HepG2 (cell line): ENCODE results near the gene GNAI2. TPM values are rescaled to one million over a fixed set of nuclear protein-coding genes. Genes with fewer than 3 reads are reported as not detected.

Experiments
- BRCA1 ChIP-seq: sonication (generic); formaldehyde crosslinking; IDR thresholded peaks from 2 replicates; pipeline ENCODE4 v1.4.0; 2020; ENCODE audit warnings: missing genetic modification reagents
- CEBPB ChIP-seq: IDR thresholded peaks from 2 replicates; pipeline ENCODE4 v1.6.1; 2011; ENCODE audit warnings: low read depth, low read length, improper control_type of control experiment, borderline replicate concordance
- HNF4G ChIP-seq, 2 experiments: sonication (generic) in 1 of 2; formaldehyde crosslinking in 1 of 2; IDR thresholded peaks; 2 replicates each; pipeline versions ENCODE4 v1.4.0 to v1.6.1; 2011 to 2020; ENCODE audit warnings: borderline replicate concordance in 2 of 2, low read depth in 2 of 2, mild to moderate bottlenecking in 2 of 2, low read length in 1 of 2, missing genetic modification reagents in 1 of 2, moderate library complexity in 1 of 2
- HNRNPL ChIP-seq: fragments of 200-400 bp; formaldehyde crosslinking; IDR thresholded peaks from 2 replicates; pipeline ENCODE4 v1.6.1; 2017; ENCODE audit warnings: mild to moderate bottlenecking, low read depth, low read length
- MXI1 ChIP-seq: IDR thresholded peaks from 3 replicates; pipeline ENCODE4 v1.6.1; 2012; ENCODE audit warnings: low read depth, low read length, inconsistent platforms, borderline replicate concordance
- NCOA2 ChIP-seq: sonication (generic); formaldehyde crosslinking; IDR thresholded peaks from 2 replicates; pipeline ENCODE4 v1.8.0; 2022; ENCODE audit warnings: inconsistent platforms
- PHF21A ChIP-seq: sonication (generic); formaldehyde crosslinking; IDR thresholded peaks from 2 replicates; pipeline ENCODE4 v1.5.0; 2020; ENCODE audit warnings: mild to moderate bottlenecking, missing genetic modification reagents
- U2AF2 ChIP-seq: fragments of 200-400 bp; formaldehyde crosslinking; IDR thresholded peaks from 2 replicates; pipeline ENCODE4 v1.6.1; 2017; ENCODE audit warnings: low read depth, mild to moderate bottlenecking, low read length
- ZNF446 ChIP-seq: sonication (generic); formaldehyde crosslinking; IDR thresholded peaks from 2 replicates; pipeline ENCODE4 v1.5.0; 2020; ENCODE audit warnings: mild to moderate bottlenecking, missing genetic modification reagents
- ZNF468 ChIP-seq: sonication (generic); formaldehyde crosslinking; IDR thresholded peaks from 2 replicates; pipeline ENCODE4 v1.8.0; 2022; ENCODE audit warnings: mild to moderate bottlenecking, moderate library complexity, missing genetic modification reagents
- ZNF629 ChIP-seq: sonication (generic); formaldehyde crosslinking; conservative IDR thresholded peaks from 2 replicates; pipeline ENCODE4 v1.5.0; 2020; ENCODE audit warnings: missing genetic modification reagents
- polyA plus RNA-seq, 8 experiments: library from polyadenylated mRNA; depleted of rRNA in 3 of 8; stranded (reverse) in 7 of 8; unstranded in 1 of 8; fragments of >200 nt; fragmentation: Illumina TruSeq in 4 of 8; extraction: Trizol in 4 of 8; gene quantifications; 2 replicates each; pipeline versions ENCODE4 v1.2.1 to v1.2.3, GENCODE V29; 2011 to 2016; ENCODE audit warnings: low read depth in 4 of 8, missing spikeins in 1 of 8, mixed read lengths in 1 of 8; ENCODE audit not compliant: insufficient read depth in 1 of 8
- total RNA-seq, 5 experiments: library from RNA; depleted of rRNA; stranded (reverse); fragments of >200 nt; fragmentation: Illumina TruSeq; extraction: Trizol; gene quantifications; 2 replicates each; pipeline ENCODE4 v1.2.3, GENCODE V29; 2016; ENCODE audit warnings: low read depth in 1 of 5
- TF ChIP-seq, protein P1 (sequence below): sonication (generic); IDR thresholded peaks from 2 replicates; pipeline ENCODE4 v1.6.1; 2016; ENCODE audit warnings: low read depth, borderline replicate concordance
- TF ChIP-seq, protein P2 (sequence below): sonication (generic); formaldehyde crosslinking; IDR thresholded peaks from 2 replicates; pipeline ENCODE4 v1.4.0; 2020; ENCODE audit warnings: missing genetic modification reagents

The GNAI2 gene
- total and polyA plus RNA-seq, 2 of the 13 experiments (the other 11 are each of a cell fraction or from before 2014, with no cell fraction given) = 51.1 to 66.2 TPM

DNA sequence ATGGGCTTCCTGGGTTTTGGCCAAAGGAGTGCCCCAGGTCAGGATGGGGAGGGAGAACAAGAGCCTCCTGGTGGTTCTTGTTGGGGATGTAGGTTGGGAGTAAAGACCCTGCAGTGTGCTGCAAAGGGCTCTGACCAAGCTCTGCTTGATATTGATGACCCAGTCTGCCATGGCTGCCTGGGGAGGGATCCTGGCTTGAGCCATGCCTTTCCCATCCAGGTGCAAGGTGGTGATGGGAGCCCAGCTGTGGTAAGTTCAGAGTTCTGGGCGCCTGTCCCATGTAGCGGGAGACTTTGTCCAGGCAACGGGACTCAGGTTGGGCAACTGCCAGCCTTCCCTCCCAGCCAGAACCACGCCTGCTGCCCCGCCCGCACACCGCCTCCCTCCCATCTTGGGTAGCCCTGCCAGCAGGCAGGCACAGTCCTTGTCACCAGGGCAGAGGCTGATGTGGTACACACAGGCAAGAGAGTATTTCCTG lies 2.6 kb downstream of the GNAI2 start (continued):
- TF ChIP-seq U2AF2 = no peak
- TF ChIP-seq NCOA2 = no peak
- no peak for TF ChIP-seq ZNF446 (CRISPR knock-in tag)
- no peak for TF ChIP-seq ZNF468
- TF ChIP-seq CEBPB = peak; percentile 20; the same call in 1 of the 2 replicates
- no peak for TF ChIP-seq MXI1
- TF ChIP-seq, protein P1, sequence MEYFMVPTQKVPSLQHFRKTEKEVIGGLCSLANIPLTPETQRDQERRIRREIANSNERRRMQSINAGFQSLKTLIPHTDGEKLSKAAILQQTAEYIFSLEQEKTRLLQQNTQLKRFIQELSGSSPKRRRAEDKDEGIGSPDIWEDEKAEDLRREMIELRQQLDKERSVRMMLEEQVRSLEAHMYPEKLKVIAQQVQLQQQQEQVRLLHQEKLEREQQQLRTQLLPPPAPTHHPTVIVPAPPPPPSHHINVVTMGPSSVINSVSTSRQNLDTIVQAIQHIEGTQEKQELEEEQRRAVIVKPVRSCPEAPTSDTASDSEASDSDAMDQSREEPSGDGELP = peak; percentile 42; the same call in 1 of the 2 replicates
- TF ChIP-seq, protein P2, sequence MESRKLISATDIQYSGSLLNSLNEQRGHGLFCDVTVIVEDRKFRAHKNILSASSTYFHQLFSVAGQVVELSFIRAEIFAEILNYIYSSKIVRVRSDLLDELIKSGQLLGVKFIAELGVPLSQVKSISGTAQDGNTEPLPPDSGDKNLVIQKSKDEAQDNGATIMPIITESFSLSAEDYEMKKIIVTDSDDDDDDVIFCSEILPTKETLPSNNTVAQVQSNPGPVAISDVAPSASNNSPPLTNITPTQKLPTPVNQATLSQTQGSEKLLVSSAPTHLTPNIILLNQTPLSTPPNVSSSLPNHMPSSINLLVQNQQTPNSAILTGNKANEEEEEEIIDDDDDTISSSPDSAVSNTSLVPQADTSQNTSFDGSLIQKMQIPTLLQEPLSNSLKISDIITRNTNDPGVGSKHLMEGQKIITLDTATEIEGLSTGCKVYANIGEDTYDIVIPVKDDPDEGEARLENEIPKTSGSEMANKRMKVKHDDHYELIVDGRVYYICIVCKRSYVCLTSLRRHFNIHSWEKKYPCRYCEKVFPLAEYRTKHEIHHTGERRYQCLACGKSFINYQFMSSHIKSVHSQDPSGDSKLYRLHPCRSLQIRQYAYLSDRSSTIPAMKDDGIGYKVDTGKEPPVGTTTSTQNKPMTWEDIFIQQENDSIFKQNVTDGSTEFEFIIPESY = peak; percentile 99
- TF ChIP-seq BRCA1 (CRISPR knock-in tag) = no peak
- TF ChIP-seq ZNF629 (CRISPR knock-in tag) = peak; percentile 56; the same call in 1 of the 2 replicates
- peak; percentile 32; the same call in 1 of the 2 replicates for TF ChIP-seq HNF4G (IDR thresholded peaks at IDR 0.05; ENCODE audit: borderline replicate concordance, low read depth, low read length)
- no peak for TF ChIP-seq HNF4G (CRISPR knock-in tag; IDR thresholded peaks at IDR 0.05; ENCODE audit: borderline replicate concordance, low read depth)
- peak; percentile 63; the same call in 1 of the 2 replicates for TF ChIP-seq HNRNPL
- TF ChIP-seq PHF21A (CRISPR knock-in tag) = 0 out of 2 replicates have a peak, but pooled peaks have one; percentile 12
